AG04449 (cell line): Measurements from ENCODE around the gene DGKB.

Experiments used
- CTCF ChIA-PET: fragments of 350-600 bp; formaldehyde crosslinking; extraction: SDS; loops from one replicate; lab custom pipeline; 2021; ENCODE audit warnings: antibody characterized with exemption; lab: Yijun Ruan, JAX
- POLR2A ChIA-PET: fragments of 400-600, 350-600 bp; formaldehyde crosslinking; extraction: SDS; loops from one replicate; lab custom pipeline; 2020; ENCODE audit warnings: antibody characterized with exemption, inconsistent platforms; lab: Yijun Ruan, JAX
- DNase-seq: peaks from one replicate; pipeline ENCODE4 v3.0.0-alpha.2; 2010; ENCODE audit warnings: low read depth, low spot score
- H3K4me3 ChIP-seq: 2 replicates; pipeline ENCODE4 v1.5.1; 2011; ENCODE audit warnings: low read depth, mild to moderate bottlenecking, control low read depth, low read length
- TF ChIP-seq, protein P1 (sequence below): IDR thresholded peaks from one replicate; pipeline ENCODE4 v1.5.1; 2011; ENCODE audit warnings: mild to moderate bottlenecking, moderate library complexity, low read length, control low read depth, inconsistent platforms; ENCODE audit not compliant: insufficient read depth; ENCODE audit errors: missing control alignments

DGKB gene

GRCh38 chr7:14821757-14822480, 80.6 kb downstream of the DGKB start:
- no peak for DNase-seq
- CTCF ChIA-PET: interaction anchor here (0.9 to 1.7 kb wide), 2 partner anchors 8 to 14 kb away, joined by 3 to 5 read pairs; no protein-coding TSS in a partner anchor
- no peak overlapping the region for H3K4me3 ChIP-seq
- TF ChIP-seq, protein P1, sequence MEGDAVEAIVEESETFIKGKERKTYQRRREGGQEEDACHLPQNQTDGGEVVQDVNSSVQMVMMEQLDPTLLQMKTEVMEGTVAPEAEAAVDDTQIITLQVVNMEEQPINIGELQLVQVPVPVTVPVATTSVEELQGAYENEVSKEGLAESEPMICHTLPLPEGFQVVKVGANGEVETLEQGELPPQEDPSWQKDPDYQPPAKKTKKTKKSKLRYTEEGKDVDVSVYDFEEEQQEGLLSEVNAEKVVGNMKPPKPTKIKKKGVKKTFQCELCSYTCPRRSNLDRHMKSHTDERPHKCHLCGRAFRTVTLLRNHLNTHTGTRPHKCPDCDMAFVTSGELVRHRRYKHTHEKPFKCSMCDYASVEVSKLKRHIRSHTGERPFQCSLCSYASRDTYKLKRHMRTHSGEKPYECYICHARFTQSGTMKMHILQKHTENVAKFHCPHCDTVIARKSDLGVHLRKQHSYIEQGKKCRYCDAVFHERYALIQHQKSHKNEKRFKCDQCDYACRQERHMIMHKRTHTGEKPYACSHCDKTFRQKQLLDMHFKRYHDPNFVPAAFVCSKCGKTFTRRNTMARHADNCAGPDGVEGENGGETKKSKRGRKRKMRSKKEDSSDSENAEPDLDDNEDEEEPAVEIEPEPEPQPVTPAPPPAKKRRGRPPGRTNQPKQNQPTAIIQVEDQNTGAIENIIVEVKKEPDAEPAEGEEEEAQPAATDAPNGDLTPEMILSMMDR: no peak
- POLR2A ChIA-PET: interaction anchor here (1.9 kb wide), 1 partner anchor 12 kb away, joined by 8 read pairs; no protein-coding TSS in a partner anchor

- H3K4me3 ChIP-seq: no peak overlapping the region
- POLR2A ChIA-PET: no interaction called here
- CTCF ChIA-PET: no interaction called here
- TF ChIP-seq, protein P1: no peak
- no peak for DNase-seq
These were observed 83.7 kb downstream of the DGKB start for GRCh38 chr7:14818871-14819270.

DNA sequence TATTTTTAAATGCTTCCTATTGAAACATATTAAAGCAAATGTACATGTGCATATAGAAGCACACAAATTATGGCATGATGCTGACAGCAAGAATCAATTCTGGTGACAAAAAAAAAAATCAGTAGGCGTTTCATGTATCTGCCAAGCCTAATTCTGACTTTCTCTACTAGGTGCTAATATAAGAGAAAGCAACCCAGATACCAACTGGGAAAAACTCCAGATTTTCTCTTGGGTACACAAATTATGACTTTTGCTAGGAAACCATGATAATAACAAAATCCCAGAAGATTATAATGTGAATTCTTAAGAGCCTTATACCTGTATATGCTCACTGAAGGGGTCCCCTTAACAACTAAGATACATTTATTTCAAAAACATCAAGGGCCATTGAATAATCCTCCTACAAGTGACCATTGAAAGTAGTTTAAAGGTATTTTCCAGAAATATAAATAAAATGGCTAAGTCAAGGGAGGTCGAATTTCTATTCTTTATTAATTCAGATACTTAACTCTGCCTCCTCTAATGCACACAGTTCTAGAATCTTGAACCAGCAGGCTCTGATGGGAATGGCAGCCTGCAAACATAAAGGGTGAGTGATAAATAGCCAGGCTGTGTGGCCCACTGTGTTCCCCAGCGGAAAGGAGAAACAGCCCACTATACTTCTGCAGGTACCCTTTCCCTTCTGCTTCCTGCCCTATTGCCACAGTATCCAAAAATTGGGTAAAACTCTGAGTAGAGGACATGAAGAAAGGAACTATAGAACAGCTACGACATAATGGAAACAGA, 84.5 kb downstream of the DGKB start:
- no peak for DNase-seq
- ChIA-PET CTCF (no interaction called here), POLR2A (no interaction called here)
- TF ChIP-seq, protein P1: no peak
- no peak overlapping the region for H3K4me3 ChIP-seq

GRCh38 chr7:14807507-14807906, 95.0 kb downstream of the DGKB start:
- CTCF ChIA-PET: interaction anchor here (1.0 to 1.2 kb wide), 2 partner anchors 13 to 20 kb away, joined by 3 read pairs; no protein-coding TSS in a partner anchor
- POLR2A ChIA-PET: no interaction called here
- no peak overlapping the region for H3K4me3 ChIP-seq
- TF ChIP-seq, protein P1: no peak
- no peak for DNase-seq

- DNase-seq: no peak
- TF ChIP-seq, protein P1: no peak
- H3K4me3 ChIP-seq: no peak overlapping the region
- ChIA-PET CTCF (interaction anchor here (1.2 kb wide), 1 partner anchor 20 kb away, joined by 3 read pairs; no protein-coding TSS in a partner anchor), POLR2A (no interaction called here)
These were observed 95.7 kb downstream of the DGKB start for GRCh38 chr7:14806891-14807290.
